OCI-LY3 (cell line): ENCODE results near the gene SPSB1.

ENCODE experiments used
- H2AFZ ChIP-seq: fragments of 200-600, 300-600 bp; shearing (Covaris generic); 2 replicates; pipeline ENCODE4 v1.6.0; 2014; ENCODE audit warnings: antibody characterized with exemption, low read depth, low read length
- H3K27ac ChIP-seq: fragments of 200-600, 300-600 bp; sonication (generic); 2 replicates; pipeline ENCODE4 v1.5.1; 2014; ENCODE audit warnings: mild to moderate bottlenecking, low read length, moderate library complexity, mixed read lengths
- H3K27me3 ChIP-seq: fragments of 200-600, 300-600 bp; sonication (generic); 2 replicates; pipeline ENCODE4 v1.6.1; 2014; ENCODE audit warnings: low read depth, low read length, mixed read lengths
- H3K36me3 ChIP-seq: fragments of 200-600, 300-600 bp; sonication (generic); replicated peaks from 2 replicates; pipeline ENCODE3; 2014; ENCODE audit warnings: low read depth, low read length, mixed read lengths
- H3K4me1 ChIP-seq: fragments of 300-600, 200-600 bp; sonication (generic); 2 replicates; pipeline ENCODE4 v1.6.1; 2014; ENCODE audit warnings: low read length, mixed read lengths
- H3K4me2 ChIP-seq: fragments of 200-600, 300-600 bp; sonication (generic); 2 replicates; pipeline ENCODE4 v1.6.1; 2014; ENCODE audit warnings: low read length, mixed read lengths
- H3K4me3 ChIP-seq: fragments of 300-600, 200-600 bp; sonication (generic); 2 replicates; pipeline ENCODE4 v1.5.1; 2014; ENCODE audit warnings: antibody characterized with exemption, mild to moderate bottlenecking, low read length, moderate library complexity
- H3K79me2 ChIP-seq: fragments of 300-600, 200-600 bp; shearing (Covaris generic); 2 replicates; pipeline ENCODE4 v1.6.1; 2014; ENCODE audit warnings: mild to moderate bottlenecking, low read length, mixed read lengths
- H3K9ac ChIP-seq: fragments of 300-600, 200-600 bp; shearing (Covaris generic); 2 replicates; pipeline ENCODE4 v1.6.0; 2014; ENCODE audit warnings: mild to moderate bottlenecking, low read length, moderate library complexity
- H3K9me3 ChIP-seq: fragments of 200-600, 300-600 bp; shearing (Covaris generic); 2 replicates; pipeline ENCODE4 v1.6.1; 2014; ENCODE audit warnings: low read length, mixed read lengths; ENCODE audit not compliant: insufficient read depth
- H4K20me1 ChIP-seq: fragments of 200-600, 300-600 bp; sonication (generic); 2 replicates; pipeline ENCODE4 v1.6.1; 2016; ENCODE audit warnings: low read length, mixed read lengths; ENCODE audit not compliant: insufficient read depth
- EZH2phosphoT487 ChIP-seq: fragments of 200-600 bp; shearing (Covaris generic); IDR thresholded peaks from 2 replicates; pipeline ENCODE4 v1.6.1; 2018; ENCODE audit warnings: antibody characterized with exemption, mixed run types, low read depth
- TF ChIP-seq, protein P1 (sequence below): fragments of 200-600, 300-600 bp; sonication (generic); IDR thresholded peaks from 2 replicates; pipeline ENCODE4 v1.5.1; 2014; ENCODE audit warnings: antibody characterized with exemption, low read length, low read depth

The SPSB1 gene

DNA sequence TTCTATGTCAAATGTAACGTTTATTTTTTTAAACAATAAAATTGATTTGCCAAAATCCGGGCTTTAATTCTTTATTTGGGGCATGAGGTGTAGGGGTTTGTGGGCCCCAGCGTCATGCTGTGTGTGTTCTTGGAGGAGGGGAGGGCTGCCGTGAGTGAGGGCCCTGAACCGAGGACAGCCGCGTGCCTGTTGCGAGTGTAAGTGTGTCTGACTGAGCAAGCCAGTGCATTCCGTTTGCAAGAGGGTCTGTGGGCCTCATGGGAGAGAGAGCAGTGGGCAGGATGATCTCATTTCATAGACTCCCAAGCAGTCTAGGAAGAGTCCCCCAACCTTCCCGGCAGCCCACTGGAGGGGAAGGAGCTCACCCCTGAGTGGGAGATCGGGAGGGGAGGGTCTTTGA is 21.4 kb upstream of the SPSB1 start:
- H3K4me1 ChIP-seq: peaks cover 16% of the 10 kb centered on the region

DNA sequence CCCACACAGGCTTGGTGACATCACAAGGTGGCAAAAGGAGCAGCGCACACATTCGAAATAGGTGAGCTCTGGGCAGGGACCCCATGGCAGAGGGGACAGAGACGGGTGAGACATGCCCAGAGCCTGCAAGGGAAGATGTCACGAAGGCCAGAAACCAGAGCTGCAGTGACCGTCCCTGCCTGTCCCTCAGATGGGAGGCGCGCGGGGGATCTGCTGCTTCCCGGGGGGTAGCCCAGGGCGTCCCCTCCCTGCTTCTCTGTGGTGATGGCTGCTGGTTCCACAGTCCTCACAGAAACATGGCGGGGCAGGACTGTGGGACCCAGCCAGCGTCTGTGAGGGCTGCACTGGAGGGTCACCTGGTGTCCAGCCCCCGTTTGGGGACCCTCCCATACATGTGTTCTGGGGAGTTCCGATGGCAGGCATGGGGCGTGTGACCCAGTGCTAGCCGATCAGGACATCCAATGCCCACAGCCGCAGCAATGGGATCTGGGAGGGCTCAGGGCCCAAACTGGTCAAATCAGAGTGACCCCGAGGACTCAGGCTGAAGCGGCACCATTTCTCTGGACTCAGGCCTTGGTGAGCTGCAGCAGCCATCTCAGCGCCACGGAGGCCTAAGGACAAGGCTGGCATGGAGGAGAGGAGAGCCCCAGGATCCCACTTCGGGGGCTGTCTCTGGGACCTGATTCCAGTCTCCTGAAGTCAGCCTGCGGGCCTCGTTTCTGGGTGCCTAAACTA is 20.7 kb upstream of the SPSB1 start:
- no peaks in the 10 kb centered on the region for H4K20me1 ChIP-seq
- no peak overlapping the region for H3K9ac ChIP-seq
- H3K27ac ChIP-seq: no peak overlapping the region
- H3K27me3 ChIP-seq: no peaks in the 10 kb centered on the region
- no peak overlapping the region for H3K4me3 ChIP-seq
- H2AFZ ChIP-seq: no peak overlapping the region
- TF ChIP-seq, protein P1, sequence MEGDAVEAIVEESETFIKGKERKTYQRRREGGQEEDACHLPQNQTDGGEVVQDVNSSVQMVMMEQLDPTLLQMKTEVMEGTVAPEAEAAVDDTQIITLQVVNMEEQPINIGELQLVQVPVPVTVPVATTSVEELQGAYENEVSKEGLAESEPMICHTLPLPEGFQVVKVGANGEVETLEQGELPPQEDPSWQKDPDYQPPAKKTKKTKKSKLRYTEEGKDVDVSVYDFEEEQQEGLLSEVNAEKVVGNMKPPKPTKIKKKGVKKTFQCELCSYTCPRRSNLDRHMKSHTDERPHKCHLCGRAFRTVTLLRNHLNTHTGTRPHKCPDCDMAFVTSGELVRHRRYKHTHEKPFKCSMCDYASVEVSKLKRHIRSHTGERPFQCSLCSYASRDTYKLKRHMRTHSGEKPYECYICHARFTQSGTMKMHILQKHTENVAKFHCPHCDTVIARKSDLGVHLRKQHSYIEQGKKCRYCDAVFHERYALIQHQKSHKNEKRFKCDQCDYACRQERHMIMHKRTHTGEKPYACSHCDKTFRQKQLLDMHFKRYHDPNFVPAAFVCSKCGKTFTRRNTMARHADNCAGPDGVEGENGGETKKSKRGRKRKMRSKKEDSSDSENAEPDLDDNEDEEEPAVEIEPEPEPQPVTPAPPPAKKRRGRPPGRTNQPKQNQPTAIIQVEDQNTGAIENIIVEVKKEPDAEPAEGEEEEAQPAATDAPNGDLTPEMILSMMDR: no peak
- TF ChIP-seq EZH2phosphoT487: no peak
- H3K4me1 ChIP-seq: peaks cover 13% of the 10 kb centered on the region
- H3K9me3 ChIP-seq: no peaks in the 10 kb centered on the region
- no peak overlapping the region for H3K4me2 ChIP-seq
- no peaks in the 10 kb centered on the region for H3K79me2 ChIP-seq
- no peaks in the 10 kb centered on the region for H3K36me3 ChIP-seq

More for the DNA sequence above, 21.4 kb upstream of the SPSB1 start:
- H4K20me1 ChIP-seq: no peaks in the 10 kb centered on the region
- H3K4me2 ChIP-seq: no peak overlapping the region
- H3K36me3 ChIP-seq: no peaks in the 10 kb centered on the region
- no peak overlapping the region for H3K4me3 ChIP-seq
- H3K9ac ChIP-seq: no peak overlapping the region
- H3K79me2 ChIP-seq: no peaks in the 10 kb centered on the region
- no peak overlapping the region for H3K27ac ChIP-seq
- TF ChIP-seq, protein P1: no peak
- no peak for TF ChIP-seq EZH2phosphoT487
- H3K27me3 ChIP-seq: no peaks in the 10 kb centered on the region
- H2AFZ ChIP-seq: no peak overlapping the region
- H3K9me3 ChIP-seq: no peaks in the 10 kb centered on the region

DNA sequence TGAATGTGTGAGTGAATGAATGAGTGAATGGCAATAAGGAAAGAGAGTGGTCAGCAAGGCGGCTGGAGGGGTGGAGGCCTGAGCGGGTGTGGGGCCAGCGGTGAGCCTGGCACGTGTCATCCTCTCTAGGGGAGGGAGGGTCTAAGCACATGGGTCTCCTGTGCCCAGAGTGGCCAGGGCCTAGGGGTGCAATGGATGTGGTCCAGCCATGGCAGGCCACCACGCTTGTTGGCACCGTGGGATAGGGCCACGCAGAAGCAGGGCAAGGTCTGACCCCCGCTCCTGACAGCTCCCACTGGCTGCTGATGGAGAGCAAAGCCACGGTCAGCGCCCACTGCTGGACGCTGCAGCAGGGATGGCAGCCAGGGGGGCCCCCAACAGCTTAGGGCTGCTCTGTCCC is 19.5 kb upstream of the SPSB1 start:
- Histone ChIP-seq H3K4me2 (no peak overlapping the region), H4K20me1 (no peaks in the 10 kb centered on the region), H3K4me1 (peaks cover 13% of the 10 kb centered on the region), H3K36me3 (no peaks in the 10 kb centered on the region), H3K9me3 (no peaks in the 10 kb centered on the region), H2AFZ (no peak overlapping the region), H3K27me3 (no peaks in the 10 kb centered on the region), H3K4me3 (no peak overlapping the region), H3K27ac (no peak overlapping the region), H3K9ac (no peak overlapping the region), H3K79me2 (no peaks in the 10 kb centered on the region)
- no peak for TF ChIP-seq EZH2phosphoT487
- TF ChIP-seq, protein P1: no peak

DNA sequence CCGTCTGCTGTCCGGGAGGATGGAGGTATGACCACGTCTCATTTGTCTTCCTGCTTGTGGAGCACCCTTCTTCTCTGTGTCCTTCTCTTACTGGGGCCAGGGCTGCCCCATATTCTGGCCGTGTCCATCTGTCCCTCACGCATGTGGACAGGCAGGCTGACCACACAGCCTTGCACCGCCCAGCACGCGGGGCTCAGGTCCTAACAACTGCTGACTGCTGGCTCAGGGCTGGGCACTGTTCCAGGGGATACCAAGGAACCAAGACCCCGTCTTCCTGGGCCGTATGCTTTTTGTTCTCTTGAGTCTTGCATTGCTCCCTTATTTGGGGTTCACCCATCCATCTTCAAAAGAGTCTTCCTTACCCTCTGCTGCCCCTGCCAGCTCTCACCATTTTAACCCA is 17.5 kb upstream of the SPSB1 start:
- Histone ChIP-seq H3K9ac (no peak overlapping the region), H3K4me1 (peaks cover 18% of the 10 kb centered on the region), H3K27me3 (no peaks in the 10 kb centered on the region), H3K79me2 (no peaks in the 10 kb centered on the region), H3K4me3 (peak overlapping the region; percentile 27), H3K4me2 (peak overlapping the region; percentile 81), H3K36me3 (no peaks in the 10 kb centered on the region), H4K20me1 (no peaks in the 10 kb centered on the region), H2AFZ (no peak overlapping the region), H3K27ac (no peak overlapping the region), H3K9me3 (no peaks in the 10 kb centered on the region)
- TF ChIP-seq, protein P1: no peak
